Cardiac fibroblast (primary cell): Measurements from ENCODE around the gene SCN7A.

Source experiments
- DNase-seq, 2 donors: peaks; one replicate each; pipeline versions ENCODE4 v3.0.0 to v3.0.0-alpha.2; 2010; ENCODE audit warnings: low read depth in 2 of 2
- H3K4me3 ChIP-seq, 2 donors: replicated peaks in 1 of 2; 1 replicate in 1 of 2; 2 replicates in 1 of 2; pipeline ENCODE4 v1.5.1; 2011; ENCODE audit warnings: low read depth in 2 of 2, low read length in 2 of 2, mild to moderate bottlenecking in 2 of 2, moderate library complexity in 1 of 2
- TF ChIP-seq, protein P1 (sequence below): IDR thresholded peaks from one replicate; pipeline ENCODE4 v1.5.1; 2011; ENCODE audit warnings: low read depth, mild to moderate bottlenecking, low read length, inconsistent platforms

The SCN7A gene

GRCh38 chr2:166440313-166440712 lies 53.7 kb downstream of the SCN7A start:
- TF ChIP-seq, protein P1, sequence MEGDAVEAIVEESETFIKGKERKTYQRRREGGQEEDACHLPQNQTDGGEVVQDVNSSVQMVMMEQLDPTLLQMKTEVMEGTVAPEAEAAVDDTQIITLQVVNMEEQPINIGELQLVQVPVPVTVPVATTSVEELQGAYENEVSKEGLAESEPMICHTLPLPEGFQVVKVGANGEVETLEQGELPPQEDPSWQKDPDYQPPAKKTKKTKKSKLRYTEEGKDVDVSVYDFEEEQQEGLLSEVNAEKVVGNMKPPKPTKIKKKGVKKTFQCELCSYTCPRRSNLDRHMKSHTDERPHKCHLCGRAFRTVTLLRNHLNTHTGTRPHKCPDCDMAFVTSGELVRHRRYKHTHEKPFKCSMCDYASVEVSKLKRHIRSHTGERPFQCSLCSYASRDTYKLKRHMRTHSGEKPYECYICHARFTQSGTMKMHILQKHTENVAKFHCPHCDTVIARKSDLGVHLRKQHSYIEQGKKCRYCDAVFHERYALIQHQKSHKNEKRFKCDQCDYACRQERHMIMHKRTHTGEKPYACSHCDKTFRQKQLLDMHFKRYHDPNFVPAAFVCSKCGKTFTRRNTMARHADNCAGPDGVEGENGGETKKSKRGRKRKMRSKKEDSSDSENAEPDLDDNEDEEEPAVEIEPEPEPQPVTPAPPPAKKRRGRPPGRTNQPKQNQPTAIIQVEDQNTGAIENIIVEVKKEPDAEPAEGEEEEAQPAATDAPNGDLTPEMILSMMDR: no peak
- DNase-seq: no peak
- no peak overlapping the region for H3K4me3 ChIP-seq

DNA sequence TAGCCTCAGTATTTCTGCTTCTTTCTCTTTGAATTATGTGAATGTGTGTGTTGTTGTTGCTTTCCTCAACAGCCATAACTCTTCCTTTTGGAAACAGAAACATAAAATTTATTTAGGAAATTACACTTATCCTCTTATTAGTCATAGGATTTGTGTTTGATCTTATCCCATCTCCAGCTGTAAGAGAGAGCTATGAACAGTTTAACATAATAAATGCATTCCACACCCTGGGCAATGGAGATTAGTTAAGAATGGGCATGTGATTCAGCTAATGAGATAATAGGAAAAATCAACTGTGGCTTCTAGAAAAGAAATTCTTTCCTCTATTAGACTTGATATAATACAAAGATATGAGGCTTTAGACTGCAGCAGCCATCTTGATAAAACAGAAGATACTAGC lies 55.0 kb downstream of the SCN7A start:
- no peak overlapping the region for H3K4me3 ChIP-seq
- TF ChIP-seq, protein P1: no peak
- no peak for DNase-seq

GRCh38 chr2:166436976-166437375 lies 57.1 kb downstream of the SCN7A start:
- no peak for DNase-seq
- no peak overlapping the region for H3K4me3 ChIP-seq

DNA sequence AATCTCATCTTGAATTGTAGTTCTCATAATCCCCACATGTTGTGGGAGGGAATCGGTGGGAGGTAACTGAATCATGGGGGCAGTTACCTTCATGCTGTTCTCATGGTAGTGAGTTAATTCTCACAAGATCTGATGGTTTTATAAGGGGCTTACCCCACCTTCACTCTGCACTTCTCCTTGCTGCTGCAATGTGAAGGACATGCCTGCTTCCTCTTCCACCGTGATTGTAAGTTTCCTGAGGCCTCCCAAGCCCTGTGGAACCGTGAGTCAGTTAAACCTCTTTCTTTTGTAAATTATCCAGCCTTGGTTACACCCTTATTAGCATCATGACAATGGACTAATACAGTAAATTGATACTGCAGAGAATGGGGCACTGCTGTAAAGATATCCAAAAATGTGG lies 57.9 kb downstream of the SCN7A start:
- TF ChIP-seq, protein P1: no peak
- H3K4me3 ChIP-seq: no peak overlapping the region
- no peak for DNase-seq

More at GRCh38 chr2:166436976-166437375, 57.1 kb downstream of the SCN7A start:
- TF ChIP-seq, protein P1: no peak

GRCh38 chr2:166434491-166434890 lies 59.6 kb downstream of the SCN7A start:
- no peak for DNase-seq
- TF ChIP-seq, protein P1: no peak
- H3K4me3 ChIP-seq: no peak overlapping the region

DNA sequence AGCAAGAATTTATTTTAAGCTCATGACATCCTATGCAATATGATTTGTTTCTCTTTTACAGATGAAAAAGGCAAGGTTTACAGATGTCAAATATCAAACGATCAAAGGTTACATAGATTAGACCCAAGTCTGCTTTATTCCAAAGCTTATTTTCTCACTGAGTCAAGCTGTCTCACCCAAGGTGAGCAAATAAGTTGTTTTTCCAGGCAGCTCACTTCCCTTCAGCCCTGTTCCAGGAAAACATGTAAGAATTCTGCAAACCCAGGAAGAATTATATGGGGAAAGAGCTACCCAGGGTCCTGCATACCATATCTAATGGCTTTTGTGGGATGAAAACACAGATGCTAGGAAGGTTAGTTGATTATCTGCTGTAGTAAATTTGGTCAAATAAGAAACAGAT lies 60.6 kb downstream of the SCN7A start:
- DNase-seq: no peak
- no peak overlapping the region for H3K4me3 ChIP-seq
- TF ChIP-seq, protein P1: no peak

- no peak for DNase-seq
- TF ChIP-seq, protein P1: no peak
- H3K4me3 ChIP-seq: no peak overlapping the region
These were observed 61.7 kb downstream of the SCN7A start for GRCh38 chr2:166432331-166432730.
